Cardiac fibroblast (primary cell): ENCODE measurements around the gene CNTNAP2.
"Not testable (repeated sequence)": the region's sequence is repeated elsewhere in the genome, so short reads cannot be mapped to it uniquely, and the experiment has no call there.

ENCODE experiments used
- DNase-seq, 2 donors: peaks; one replicate each; pipeline versions ENCODE4 v3.0.0 to v3.0.0-alpha.2; 2010; ENCODE audit warnings: low read depth in 2 of 2
- H3K4me3 ChIP-seq, 2 donors: replicated peaks in 1 of 2; 1 replicate in 1 of 2; 2 replicates in 1 of 2; pipeline ENCODE4 v1.5.1; 2011; ENCODE audit warnings: low read depth in 2 of 2, low read length in 2 of 2, mild to moderate bottlenecking in 2 of 2, moderate library complexity in 1 of 2
- CTCF ChIP-seq: IDR thresholded peaks from one replicate; pipeline ENCODE4 v1.5.1; 2011; ENCODE audit warnings: low read depth, mild to moderate bottlenecking, low read length, inconsistent platforms

CNTNAP2 gene

DNA sequence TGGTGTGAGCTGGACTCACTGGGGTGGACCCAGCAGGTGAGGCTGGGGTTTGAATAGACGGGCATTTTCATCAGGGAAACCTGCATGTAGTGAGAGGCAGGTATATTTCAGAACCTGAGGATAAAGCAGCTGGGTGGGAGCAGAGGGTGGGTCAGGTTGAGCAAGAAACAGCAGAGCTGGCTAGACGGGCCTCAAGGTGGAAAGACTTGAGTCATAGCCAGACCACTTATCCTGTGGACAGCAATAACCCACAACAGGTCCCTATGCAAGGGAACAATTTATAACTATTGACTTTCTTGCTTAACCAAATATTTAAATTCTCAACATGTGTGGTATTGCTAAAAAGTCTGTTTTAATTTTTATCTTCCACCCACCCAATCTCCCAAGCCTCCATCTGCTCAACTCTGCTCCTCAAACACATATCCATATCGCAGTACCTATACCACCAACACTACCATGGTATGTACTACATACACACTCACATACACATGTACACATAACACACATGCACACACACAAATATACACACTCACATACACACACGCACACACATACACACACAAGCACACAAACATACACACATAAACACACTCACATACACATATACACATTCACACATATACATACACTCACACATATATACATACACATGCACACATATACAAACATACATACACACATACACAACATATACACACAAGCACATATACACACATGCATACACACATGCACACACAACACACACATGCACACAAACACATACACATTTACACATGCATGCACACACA lies 2345.0 kb downstream of the CNTNAP2 start:
- H3K4me3 ChIP-seq = no peak overlapping the region
- no peak for DNase-seq
- no peak for TF ChIP-seq CTCF

DNA sequence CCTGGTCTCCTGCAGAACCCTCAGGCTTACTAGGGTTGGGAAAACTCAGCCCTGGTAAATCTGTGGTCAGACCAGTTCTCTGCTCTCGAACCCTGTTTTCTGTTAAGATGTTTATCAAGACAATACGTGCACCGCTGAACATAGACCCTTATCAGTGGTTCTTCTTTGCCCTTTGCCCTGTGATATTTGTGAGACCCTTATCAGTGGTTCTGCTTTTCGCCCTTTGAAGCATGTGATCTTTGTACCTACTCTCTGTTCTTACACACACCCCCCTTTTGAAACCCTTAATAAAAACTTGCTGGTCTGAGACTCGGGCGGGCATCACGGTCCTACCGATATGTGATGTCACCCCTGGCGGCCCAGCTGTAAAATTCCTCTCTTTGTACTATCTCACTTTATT lies 2346.2 kb downstream of the CNTNAP2 start:
- not testable (repeated sequence) for H3K4me3 ChIP-seq, DNase-seq

- no peak overlapping the region for H3K4me3 ChIP-seq
- DNase-seq = no peak
- no peak for TF ChIP-seq CTCF
Observed at GRCh38 chr7:148463210-148463609, 2346.6 kb downstream of the CNTNAP2 start.

DNA sequence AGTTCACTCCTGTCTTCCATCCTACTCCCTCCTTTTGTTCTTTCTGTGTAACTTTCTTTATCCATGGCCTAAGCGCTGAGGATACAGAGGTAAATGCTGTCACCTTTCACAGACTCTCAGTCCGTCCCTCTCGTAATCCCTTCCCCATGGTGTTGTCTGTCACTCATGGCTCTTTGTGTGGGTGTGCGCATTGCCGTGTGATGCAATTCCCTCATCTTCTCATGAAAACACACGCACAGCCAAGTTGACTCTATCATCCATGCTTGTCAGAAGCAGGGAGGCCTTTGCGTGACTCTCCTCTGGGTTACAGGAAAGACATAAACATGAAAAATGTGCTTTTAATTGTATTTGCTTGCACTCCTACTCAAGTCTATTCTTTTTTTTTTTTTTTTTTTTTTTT lies 2348.3 kb downstream of the CNTNAP2 start:
- DNase-seq = no peak
- H3K4me3 ChIP-seq = no peak overlapping the region

GRCh38 chr7:148465441-148465840 lies 2348.8 kb downstream of the CNTNAP2 start:
- DNase-seq, H3K4me3 ChIP-seq: not testable (repeated sequence)

More for the DNA sequence above, 2348.3 kb downstream of the CNTNAP2 start:
- no peak for TF ChIP-seq CTCF

- TF ChIP-seq CTCF = no peak
- no peak overlapping the region for H3K4me3 ChIP-seq
- no peak for DNase-seq
Observed at GRCh38 chr7:148466120-148466519, 2349.5 kb downstream of the CNTNAP2 start.

DNA sequence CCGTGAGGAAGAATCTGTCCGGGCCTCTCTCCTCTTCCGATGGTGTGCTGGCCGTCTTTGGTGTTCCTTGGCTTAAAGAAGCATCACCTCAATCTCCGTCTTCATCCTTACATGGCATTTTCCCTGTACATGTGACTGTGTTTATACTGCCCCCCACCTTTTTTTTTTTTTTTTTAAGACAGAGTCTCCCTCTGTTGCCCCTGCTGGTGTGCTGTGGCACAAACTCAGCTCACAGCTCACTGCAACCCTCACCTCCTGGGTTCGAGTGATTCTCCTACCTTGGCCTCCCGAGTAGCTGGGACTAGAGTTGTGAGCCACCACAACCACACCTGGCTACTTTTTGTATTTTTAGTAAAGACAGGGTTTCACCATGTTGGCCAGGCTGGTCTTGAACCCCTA lies 2352.1 kb downstream of the CNTNAP2 start:
- no peak for TF ChIP-seq CTCF
- no peak overlapping the region for H3K4me3 ChIP-seq
- no peak for DNase-seq
